ENCODE results near the gene OR2B2.

Gene OR2B2

DNA sequence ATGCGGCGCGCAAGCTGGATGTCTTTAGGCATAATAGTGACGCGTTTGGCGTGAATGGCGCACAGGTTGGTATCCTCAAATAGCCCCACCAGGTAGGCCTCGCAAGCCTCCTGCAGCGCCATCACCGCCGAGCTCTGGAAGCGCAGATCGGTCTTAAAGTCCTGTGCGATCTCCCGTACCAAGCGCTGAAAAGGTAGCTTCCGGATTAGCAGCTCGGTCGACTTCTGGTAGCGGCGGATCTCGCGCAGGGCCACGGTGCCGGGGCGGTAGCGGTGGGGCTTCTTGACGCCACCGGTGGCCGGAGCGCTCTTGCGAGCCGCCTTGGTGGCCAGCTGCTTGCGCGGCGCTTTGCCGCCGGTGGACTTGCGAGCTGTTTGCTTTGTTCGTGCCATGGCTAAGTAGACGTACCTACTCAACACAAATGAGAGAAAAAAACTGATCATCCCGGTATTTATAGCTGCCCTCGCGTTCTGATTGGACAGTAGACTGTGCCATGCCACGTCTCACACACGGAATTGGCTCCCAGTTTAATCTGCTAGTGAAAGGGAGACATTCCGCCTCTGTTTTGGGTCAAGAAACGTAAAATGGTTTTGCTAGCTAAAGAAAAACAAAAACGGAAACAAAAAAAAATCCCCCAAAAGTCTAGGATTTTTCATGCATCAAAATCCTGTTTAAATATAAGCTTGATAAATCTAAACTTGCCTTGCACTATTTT, 40.1 kb downstream of the OR2B2 start:
- Histone ChIP-seq H3K4me3 (replicated peaks; ENCODE audit: insufficient read depth, low read length) (peak overlapping the region; percentile 32), H3K27me3 (ENCODE audit: insufficient read depth, poor library complexity, severe bottlenecking) (no peaks in the 10 kb centered on the region), H3K27ac (replicated peaks) (peak overlapping the region; percentile 83)
- TF ChIP-seq POLR2AphosphoS5 (IDR thresholded peaks at IDR 0.05; ENCODE audit: low read depth) (peak; percentile 97), GABPA (IDR thresholded peaks at IDR 0.05; ENCODE audit: low read depth) (no peak), SPI1 (IDR thresholded peaks at IDR 0.05; ENCODE audit: borderline replicate concordance, low read depth) (no peak)
- TF ChIP-seq, protein P1, sequence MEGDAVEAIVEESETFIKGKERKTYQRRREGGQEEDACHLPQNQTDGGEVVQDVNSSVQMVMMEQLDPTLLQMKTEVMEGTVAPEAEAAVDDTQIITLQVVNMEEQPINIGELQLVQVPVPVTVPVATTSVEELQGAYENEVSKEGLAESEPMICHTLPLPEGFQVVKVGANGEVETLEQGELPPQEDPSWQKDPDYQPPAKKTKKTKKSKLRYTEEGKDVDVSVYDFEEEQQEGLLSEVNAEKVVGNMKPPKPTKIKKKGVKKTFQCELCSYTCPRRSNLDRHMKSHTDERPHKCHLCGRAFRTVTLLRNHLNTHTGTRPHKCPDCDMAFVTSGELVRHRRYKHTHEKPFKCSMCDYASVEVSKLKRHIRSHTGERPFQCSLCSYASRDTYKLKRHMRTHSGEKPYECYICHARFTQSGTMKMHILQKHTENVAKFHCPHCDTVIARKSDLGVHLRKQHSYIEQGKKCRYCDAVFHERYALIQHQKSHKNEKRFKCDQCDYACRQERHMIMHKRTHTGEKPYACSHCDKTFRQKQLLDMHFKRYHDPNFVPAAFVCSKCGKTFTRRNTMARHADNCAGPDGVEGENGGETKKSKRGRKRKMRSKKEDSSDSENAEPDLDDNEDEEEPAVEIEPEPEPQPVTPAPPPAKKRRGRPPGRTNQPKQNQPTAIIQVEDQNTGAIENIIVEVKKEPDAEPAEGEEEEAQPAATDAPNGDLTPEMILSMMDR (IDR thresholded peaks at IDR 0.05; ENCODE audit: insufficient read depth, low read length), result no peak
- TF ChIP-seq, protein P2, sequence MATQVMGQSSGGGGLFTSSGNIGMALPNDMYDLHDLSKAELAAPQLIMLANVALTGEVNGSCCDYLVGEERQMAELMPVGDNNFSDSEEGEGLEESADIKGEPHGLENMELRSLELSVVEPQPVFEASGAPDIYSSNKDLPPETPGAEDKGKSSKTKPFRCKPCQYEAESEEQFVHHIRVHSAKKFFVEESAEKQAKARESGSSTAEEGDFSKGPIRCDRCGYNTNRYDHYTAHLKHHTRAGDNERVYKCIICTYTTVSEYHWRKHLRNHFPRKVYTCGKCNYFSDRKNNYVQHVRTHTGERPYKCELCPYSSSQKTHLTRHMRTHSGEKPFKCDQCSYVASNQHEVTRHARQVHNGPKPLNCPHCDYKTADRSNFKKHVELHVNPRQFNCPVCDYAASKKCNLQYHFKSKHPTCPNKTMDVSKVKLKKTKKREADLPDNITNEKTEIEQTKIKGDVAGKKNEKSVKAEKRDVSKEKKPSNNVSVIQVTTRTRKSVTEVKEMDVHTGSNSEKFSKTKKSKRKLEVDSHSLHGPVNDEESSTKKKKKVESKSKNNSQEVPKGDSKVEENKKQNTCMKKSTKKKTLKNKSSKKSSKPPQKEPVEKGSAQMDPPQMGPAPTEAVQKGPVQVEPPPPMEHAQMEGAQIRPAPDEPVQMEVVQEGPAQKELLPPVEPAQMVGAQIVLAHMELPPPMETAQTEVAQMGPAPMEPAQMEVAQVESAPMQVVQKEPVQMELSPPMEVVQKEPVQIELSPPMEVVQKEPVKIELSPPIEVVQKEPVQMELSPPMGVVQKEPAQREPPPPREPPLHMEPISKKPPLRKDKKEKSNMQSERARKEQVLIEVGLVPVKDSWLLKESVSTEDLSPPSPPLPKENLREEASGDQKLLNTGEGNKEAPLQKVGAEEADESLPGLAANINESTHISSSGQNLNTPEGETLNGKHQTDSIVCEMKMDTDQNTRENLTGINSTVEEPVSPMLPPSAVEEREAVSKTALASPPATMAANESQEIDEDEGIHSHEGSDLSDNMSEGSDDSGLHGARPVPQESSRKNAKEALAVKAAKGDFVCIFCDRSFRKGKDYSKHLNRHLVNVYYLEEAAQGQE (IDR thresholded peaks at IDR 0.05; ENCODE audit: insufficient replicate concordance, low read depth), result no peak
- peak; percentile 66 to 95 for DNase-seq (ENCODE audit: low read depth in 1 of 2, low spot score in 1 of 2)

DNA sequence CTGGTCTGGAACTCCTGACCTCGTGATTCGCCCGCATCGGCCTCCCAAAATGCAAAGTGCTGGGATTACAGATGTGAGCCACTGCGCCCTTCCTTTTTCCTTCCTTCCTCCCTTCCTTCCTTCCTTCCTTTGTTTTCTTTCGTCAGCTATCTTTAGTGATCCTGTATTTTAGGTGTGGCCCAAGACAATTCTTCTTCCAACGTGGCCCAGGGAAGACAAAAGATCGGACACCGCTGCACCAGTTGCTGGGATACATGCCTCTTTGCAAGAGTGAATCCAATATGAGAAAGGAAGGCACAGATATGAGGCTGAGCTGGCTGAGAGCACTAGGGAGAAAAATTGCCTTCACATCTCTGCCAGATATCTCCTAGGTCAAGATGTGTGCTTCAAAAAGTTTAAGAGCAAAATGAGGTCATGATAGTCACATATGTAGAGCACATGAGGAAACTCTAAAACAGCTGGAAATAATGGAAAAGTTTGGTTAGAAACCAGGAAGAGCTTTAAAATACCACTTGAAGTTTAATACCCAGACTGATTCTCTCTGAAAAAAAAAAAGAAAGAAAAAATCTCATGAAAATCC, 41.8 kb downstream of the OR2B2 start:
- TF ChIP-seq, protein P1 (IDR thresholded peaks at IDR 0.05; ENCODE audit: insufficient read depth, low read length), result no peak
- no peak for TF ChIP-seq GABPA (IDR thresholded peaks at IDR 0.05; ENCODE audit: low read depth)
- TF ChIP-seq SPI1 (IDR thresholded peaks at IDR 0.05; ENCODE audit: borderline replicate concordance, low read depth), result no peak
- TF ChIP-seq, protein P2 (IDR thresholded peaks at IDR 0.05; ENCODE audit: insufficient replicate concordance, low read depth), result no peak
- no peak for TF ChIP-seq POLR2AphosphoS5 (IDR thresholded peaks at IDR 0.05; ENCODE audit: low read depth)
- DNase-seq (ENCODE audit: low read depth in 1 of 2, low spot score in 1 of 2), result no peak
- no peaks in the 10 kb centered on the region for H3K27me3 ChIP-seq (ENCODE audit: insufficient read depth, poor library complexity, severe bottlenecking)
- H3K4me3 ChIP-seq (replicated peaks; ENCODE audit: insufficient read depth, low read length), result no peak overlapping the region
- peak overlapping the region; percentile 83 for H3K27ac ChIP-seq (replicated peaks)

DNA sequence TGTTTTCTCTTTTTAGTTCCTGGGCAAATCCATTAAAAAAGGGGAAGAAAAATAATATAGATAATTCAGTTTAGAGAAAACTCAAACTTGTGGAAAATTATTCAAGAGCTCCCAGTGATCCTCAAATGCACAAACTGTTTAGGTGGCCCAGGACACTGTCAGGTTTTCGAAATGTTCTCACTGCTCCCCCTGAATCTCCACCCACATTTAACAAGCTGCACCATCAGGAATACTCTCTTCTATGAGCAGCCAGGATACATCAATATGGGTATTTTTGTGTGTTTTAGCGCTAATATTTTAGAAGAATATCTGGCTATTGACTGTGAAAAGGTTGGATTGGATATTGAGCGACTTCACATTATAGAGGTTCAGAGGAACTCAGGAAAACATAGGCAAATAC, 43.9 kb downstream of the OR2B2 start:
- TF ChIP-seq GABPA (IDR thresholded peaks at IDR 0.05; ENCODE audit: low read depth), result no peak
- no peak for TF ChIP-seq SPI1 (IDR thresholded peaks at IDR 0.05; ENCODE audit: borderline replicate concordance, low read depth)
- no peak for TF ChIP-seq POLR2AphosphoS5 (IDR thresholded peaks at IDR 0.05; ENCODE audit: low read depth)
- TF ChIP-seq, protein P1 (IDR thresholded peaks at IDR 0.05; ENCODE audit: insufficient read depth, low read length), result no peak
- TF ChIP-seq, protein P2 (IDR thresholded peaks at IDR 0.05; ENCODE audit: insufficient replicate concordance, low read depth), result no peak
- Histone ChIP-seq H3K4me3 (replicated peaks; ENCODE audit: insufficient read depth, low read length) (no peak overlapping the region), H3K27me3 (ENCODE audit: insufficient read depth, poor library complexity, severe bottlenecking) (no peaks in the 10 kb centered on the region), H3K27ac (replicated peaks) (peak overlapping the region; percentile 95)
- no peak for DNase-seq (ENCODE audit: low read depth in 1 of 2, low spot score in 1 of 2)
